ENCODE results near the gene TTC39B.

GRCh38 chr9:15246243-15246642, 60.8 kb downstream of the TTC39B start:
- TF ChIP-seq POLR2A (IDR thresholded peaks at IDR 0.05) (no peak), CTCF (IDR thresholded peaks at IDR 0.05) (no peak)
